GM03348 (cell line): Measurements from ENCODE around the gene SFI1.

ENCODE experiments used
- DNase-seq: peaks from one replicate; pipeline ENCODE4 v3.0.0; 2012; ENCODE audit warnings: low spot score

Gene SFI1

GRCh38 chr22:31635638-31636306 lies 139.4 kb downstream of the SFI1 start:
- no peak for DNase-seq

GRCh38 chr22:31637447-31637890 lies 141.1 kb downstream of the SFI1 start:
- DNase-seq: no peak

GRCh38 chr22:31637891-31638618 lies 141.7 kb downstream of the SFI1 start:
- DNase-seq: peak; percentile 18

- DNase-seq: no peak
Measured at GRCh38 chr22:31639436-31640039, 143.2 kb downstream of the SFI1 start.

- peak; percentile 85 for DNase-seq
Measured at GRCh38 chr22:31646186-31647019, 150.1 kb downstream of the SFI1 start.

- no peak for DNase-seq
Measured at GRCh38 chr22:31647066-31647465, 150.7 kb downstream of the SFI1 start.

GRCh38 chr22:31647523-31648320 lies 151.4 kb downstream of the SFI1 start:
- peak; percentile 76 for DNase-seq

GRCh38 chr22:31650391-31650790 lies 154.1 kb downstream of the SFI1 start:
- DNase-seq: peak; percentile 61

- DNase-seq: no peak
Measured at GRCh38 chr22:31651664-31652063, 155.3 kb downstream of the SFI1 start.

GRCh38 chr22:31652088-31652487 lies 155.8 kb downstream of the SFI1 start:
- no peak for DNase-seq

- DNase-seq: no peak
Measured at GRCh38 chr22:31652911-31653684, 156.8 kb downstream of the SFI1 start.

- no peak for DNase-seq
Measured at GRCh38 chr22:31653944-31654343, 157.6 kb downstream of the SFI1 start.

GRCh38 chr22:31654408-31654807 lies 158.1 kb downstream of the SFI1 start:
- DNase-seq: no peak

- no peak for DNase-seq
Measured at GRCh38 chr22:31659246-31659645, 162.9 kb downstream of the SFI1 start.

GRCh38 chr22:31660860-31661341 lies 164.6 kb downstream of the SFI1 start:
- DNase-seq: peak; percentile 56

- peak; percentile 97 for DNase-seq
Measured at GRCh38 chr22:31661851-31662667, 165.7 kb downstream of the SFI1 start, which contains the start of gene PISD. TSS of gene PISD (minus strand) at chr22:31662215. CDS start at chr22:31662208, 7 bp downstream.

GRCh38 chr22:31662668-31663037 lies 166.3 kb downstream of the SFI1 start:
- no peak for DNase-seq
